HL-60/S4 treated with retinoic acid at 250 ng/mL for 4 days and 3 days (cell line): Measurements from ENCODE around the gene USP43.

ENCODE experiments used
- in situ Hi-C: fragments of 300-500 bp; cut with MboI; formaldehyde crosslinking; loops from 2 replicates; pipeline ENCODE4 v1.7.0; 2022; ENCODE audit warnings: low sequenced_read_pairs

Gene USP43

DNA sequence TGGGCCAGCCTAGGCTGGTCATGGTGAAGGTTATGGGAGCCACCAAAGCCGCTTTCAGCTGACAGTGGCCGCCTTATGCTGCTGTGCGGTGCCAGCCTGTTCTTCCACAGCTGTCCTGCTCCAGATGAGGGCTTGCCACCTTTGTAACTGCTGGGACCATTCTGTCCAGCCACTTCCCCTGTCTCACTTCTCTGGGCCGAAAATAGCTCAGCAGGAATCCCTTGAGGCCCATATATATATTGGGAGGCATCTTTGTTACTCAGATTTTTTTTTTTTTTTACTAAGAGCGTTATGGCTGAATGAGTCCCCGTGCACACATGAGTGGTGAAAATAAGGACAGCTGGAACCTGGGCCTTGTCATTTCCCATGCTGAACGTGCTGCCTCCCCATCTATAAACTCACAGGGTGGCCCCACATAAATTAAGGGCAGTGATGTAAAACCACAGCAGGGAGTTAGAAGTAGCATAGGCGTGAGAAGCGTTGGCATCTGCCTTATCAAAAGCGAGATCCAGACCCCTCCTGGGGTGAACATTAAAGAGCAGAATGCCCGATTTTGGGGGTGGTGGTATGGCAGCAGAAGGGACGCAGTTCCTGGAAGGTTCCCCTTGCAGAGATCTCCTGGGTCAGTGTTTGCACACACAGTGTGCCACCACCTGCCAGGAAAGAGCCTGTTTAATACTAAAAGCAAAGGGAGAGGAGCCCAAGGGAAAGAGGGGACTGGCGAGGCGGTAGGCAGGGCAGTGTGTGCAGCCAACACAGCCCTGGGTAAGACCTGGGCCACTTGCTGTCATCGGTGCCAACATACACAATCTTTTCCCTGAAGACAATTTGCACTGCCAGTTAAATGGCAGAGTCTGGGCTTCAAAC is 57.8 kb downstream of the USP43 start:
- in situ Hi-C loops: no loop called here

DNA sequence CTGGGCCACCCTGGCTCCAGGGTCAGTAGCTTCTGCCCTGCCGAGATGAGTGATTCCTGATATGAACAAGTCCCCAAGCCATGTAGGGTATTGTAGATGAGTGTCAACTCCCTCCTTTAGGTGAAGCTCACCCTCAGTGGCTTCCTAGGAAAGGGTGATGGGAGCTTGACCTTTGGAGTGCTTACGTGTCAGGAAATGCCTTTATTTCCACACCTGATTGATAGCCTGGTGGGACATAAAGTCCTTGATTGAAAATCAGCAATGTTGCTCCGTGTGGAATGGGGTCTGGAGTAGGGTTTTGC is 58.4 kb downstream of the USP43 start:
- in situ Hi-C loops: no loop called here

DNA sequence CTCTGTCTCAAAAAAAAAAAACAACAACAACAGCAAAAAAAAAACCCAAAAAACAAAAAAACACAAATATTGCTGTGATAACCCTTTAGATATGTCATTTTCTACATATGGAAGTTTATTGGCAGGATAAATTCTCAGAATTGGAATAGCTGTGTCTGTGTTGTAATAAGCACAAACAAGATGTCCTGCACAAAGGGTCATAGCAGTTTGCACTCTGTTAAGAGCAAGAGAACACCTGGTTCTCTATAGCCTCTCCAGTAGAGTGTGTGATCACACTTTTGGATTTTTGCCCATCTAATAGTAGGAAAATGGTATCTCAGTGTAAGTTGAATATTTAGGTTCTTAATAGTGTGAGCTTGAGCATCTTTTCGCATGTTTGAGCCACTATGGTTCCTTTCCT is 60.4 kb downstream of the USP43 start:
- in situ Hi-C loops: no loop called here

DNA sequence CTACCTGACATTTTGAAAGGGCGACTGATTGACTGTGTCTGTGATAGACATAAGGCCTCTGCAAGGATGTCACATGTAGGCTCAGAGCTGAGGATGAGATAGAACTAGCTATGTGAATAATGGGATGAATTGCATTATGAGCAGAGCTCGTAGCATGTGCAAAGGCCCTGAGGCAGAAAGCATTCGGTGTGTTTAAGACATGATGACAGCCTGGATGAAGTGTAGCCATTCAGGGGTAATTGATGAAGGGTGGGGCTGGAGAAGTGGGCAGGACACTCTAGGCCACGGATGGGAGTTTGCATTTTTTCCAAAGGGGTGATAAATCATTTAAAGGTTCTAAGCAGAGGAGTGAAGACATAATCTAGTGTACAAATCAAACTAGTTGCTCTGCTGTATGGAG is 62.6 kb downstream of the USP43 start:
- in situ Hi-C loops: no loop called here

DNA sequence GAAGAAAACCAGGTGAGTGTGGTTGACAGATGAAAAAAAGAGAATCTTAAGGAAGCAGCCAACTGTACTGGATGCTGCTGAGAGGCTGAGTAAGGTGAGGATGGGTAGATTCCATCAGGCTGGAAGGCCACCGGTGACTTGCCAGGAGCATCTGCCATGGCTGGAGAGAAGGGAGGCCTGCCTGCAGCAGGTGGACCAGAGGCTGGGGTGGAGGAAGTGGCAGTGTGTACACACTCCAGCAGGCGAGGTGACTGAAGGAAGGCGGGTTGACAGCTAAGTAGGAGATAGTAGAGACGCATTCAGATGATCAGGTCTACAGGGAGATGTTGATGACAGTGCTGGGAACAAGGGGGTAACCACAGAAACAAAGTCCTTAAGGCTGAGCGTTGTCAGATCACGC is 69.5 kb downstream of the USP43 start:
- in situ Hi-C loops: no loop called here

DNA sequence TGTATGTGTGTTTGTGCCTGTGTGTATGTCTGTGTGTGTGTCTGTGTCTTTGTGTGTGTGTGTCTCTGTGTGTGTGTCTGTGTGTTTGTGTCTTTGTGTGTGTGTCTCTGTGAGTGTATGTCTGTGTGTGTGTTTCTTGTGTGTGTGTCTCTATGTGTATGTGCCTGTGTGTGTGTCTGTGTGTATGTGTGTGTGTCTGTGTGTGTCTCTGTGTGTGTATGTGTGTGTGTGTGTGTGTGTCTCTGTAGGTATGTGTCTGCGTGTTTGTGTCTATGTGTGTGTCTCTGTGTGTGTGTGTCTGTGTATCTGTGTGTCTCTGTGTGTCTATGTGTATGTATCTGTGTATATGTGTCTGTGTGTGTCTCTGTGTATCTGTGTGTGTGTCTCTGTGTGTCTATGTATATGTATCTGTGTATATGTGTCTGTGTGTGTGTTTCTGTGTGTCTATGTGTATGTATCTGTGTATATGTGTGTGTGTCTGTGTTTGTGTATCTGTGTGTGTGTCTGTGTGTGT is 70.2 kb downstream of the USP43 start:
- in situ Hi-C loops: no loop called here

DNA sequence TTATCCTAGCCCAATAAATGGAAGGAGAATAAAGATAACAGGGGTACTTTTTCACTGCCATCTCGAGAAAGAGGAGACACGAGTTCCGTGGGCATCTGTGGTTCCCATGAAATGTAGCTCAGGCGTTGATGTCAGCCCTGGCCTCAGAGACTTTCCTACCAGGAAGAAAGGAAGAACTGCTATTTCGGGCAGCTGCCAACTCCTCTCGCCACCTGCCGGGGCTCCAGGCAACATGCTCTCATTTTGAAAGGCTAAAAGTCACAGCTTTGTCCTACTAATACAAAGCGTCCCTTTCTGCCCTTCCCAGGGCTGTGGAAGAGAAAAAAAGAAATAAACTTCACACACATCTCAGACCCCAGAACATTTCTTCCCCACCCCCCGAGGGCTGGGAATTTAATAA is 80.3 kb downstream of the USP43 start:
- in situ Hi-C loops: no loop called here

DNA sequence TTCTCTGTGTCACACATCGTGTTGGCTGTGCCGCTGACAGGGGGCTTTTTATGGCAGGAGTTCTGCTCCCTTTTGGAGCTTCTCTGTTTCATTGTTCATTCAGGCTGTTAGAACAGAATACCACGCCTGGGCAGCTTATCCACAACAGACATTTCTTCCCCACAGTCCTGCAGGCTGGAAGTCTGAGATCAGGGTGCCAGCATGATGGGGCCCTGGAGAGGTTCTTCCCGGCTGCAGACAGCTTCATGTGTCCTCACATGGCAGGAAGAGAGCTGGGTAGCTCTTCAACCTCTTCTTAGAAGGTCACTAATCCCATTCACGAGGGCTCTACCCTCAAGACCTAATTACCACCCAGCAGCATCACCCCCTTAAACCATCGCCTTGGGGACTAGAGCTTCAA is 81.0 kb downstream of the USP43 start:
- in situ Hi-C loops: no loop called here

DNA sequence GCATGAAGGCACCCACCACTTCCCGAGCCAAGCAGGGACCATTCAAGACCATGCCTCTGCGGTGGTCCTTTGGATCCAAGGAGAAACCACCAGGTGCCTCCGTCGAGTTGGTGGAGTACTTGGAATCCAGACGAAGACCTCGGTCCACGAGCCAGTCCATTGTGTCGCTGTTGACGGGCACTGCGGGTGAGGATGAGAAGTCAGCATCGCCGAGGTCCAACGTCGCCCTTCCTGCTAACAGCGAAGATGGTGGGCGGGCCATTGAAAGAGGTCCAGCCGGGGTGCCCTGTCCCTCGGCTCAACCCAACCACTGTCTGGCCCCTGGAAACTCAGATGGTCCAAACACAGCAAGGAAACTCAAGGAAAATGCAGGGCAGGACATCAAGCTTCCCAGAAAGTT is 82.7 kb downstream of the USP43 start:
- in situ Hi-C loops: no loop called here

DNA sequence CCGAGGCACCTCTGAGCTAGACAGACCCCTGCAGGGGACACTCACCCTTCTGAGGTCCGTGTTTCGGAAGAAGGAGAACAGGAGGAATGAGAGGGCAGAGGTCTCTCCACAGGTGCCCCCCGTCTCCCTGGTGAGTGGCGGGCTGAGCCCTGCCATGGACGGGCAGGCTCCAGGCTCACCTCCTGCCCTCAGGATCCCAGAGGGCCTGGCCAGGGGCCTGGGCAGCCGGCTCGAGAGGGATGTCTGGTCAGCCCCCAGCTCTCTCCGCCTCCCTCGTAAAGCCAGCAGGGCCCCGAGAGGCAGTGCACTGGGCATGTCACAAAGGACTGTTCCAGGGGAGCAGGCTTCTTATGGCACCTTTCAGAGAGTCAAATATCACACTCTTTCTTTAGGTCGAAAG is 83.2 kb downstream of the USP43 start:
- in situ Hi-C loops: no loop called here

DNA sequence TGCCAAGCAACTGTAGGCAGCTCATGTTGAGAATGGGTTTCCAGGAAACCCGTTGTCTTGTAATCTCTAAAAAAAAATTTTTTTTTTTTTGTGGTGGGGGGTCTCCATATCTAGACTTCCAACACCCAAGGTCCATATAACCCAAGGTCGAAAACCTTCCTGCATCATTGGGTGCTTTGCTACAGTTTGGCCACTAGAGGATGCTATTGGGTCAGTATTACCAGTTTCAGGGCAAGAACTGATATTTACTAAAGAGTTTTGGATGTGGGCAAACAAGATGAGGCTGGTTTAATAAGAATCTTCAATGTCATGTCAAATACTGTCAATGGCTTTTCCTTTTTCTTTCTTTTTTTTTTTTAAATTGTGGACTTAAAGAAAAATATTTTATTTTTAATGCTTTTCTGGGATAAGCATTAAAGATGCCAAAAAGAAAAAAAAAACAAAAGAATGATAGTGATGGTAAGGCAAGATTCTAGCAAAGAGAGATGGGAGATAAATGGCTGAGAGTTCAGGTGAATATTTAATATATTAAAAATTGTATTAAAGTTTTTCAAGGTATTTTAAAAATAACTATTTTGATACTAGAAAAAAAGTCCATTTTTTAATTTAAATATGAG is 83.8 kb downstream of the USP43 start:
- in situ Hi-C loops: no loop called here

DNA sequence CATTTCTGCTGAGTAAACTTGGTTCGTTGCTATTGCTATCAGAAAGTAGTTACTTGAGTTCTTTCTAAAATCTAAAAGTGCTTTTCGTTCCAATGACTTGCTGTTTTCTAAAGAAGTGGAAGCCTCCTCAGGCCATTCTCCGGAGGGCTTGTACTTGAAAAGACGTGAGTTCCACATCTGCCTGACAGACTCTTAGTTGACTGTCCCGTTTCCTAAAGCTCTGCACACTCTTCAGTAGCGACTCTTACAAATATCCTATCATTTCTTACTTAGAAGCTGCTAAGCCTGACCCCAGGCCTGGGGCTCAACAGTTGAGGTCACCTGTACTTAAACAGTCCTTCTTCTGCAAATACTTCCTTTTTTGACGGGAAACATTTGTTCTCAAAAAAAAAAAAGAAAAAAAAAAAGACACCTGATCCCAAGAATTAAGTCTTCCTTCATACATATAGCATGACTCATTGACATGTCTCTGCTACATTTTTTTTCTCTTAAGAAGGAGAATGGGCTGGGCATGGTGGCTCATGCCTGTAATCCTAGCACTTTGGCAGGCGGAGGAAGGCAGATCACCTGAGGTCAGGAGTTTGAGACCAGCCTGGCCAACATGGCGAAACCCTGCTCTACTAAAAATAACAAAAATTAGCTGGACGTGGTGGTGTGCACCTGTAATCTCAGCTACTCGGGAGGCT is 84.6 kb downstream of the USP43 start:
- in situ Hi-C loops: no loop called here

DNA sequence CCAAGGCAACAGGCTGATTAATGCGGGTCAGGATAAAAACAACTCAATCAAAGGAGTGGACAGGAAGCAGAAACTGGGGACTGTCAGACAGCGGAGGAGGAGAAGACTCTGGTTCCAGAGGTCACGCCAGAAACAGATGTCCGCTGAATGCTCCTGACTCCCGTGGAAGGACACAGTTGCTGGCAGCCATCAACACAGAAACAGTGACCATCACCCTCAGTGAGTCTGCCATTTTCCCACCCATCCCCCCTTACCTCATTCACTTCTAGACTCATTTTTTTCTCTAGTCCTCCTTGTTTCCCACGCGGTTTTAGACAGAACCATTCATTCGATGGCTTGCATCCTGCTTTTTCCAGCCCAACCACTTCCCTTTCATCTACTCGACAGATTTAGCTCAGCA is 105.2 kb downstream of the USP43 start:
- in situ Hi-C loops: no loop called here

DNA sequence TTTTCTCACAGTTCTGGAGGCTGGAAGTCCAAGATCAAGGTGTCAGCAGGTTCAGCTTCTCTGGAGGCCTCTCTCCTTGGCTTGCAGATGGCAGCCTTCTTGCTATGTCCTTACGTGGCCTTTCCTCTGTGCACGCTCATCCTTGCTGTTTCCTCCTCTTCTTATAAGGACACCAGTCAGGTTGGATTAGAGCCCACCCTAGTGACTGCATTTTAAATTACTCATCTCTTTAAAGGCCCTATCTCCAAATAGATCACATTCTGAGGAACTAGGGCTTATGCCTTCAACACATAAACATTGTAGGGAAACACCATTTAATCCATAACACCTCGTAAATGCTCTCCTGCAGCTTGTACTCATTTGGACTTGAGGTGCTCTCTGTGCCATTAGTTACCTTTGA is 109.8 kb downstream of the USP43 start:
- in situ Hi-C loops: no loop called here

DNA sequence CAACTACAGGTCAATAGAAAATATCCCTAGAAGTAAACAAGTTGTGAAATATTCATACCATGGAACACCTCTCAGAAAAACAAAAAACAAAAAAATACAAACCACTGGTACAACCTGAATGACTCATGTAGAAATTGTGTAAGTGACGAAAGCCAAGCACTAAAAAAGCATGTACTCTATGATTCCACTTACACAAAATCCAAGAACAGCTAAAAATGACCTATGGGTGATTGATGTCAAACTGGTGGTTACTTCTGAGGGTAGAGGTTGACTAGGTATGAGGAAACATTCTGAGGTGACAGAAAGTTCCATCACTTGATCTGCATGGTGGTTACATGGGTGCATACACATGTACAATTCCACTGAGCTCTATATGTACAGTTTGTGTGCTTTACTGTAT is 114.9 kb downstream of the USP43 start:
- in situ Hi-C loops: no loop called here

DNA sequence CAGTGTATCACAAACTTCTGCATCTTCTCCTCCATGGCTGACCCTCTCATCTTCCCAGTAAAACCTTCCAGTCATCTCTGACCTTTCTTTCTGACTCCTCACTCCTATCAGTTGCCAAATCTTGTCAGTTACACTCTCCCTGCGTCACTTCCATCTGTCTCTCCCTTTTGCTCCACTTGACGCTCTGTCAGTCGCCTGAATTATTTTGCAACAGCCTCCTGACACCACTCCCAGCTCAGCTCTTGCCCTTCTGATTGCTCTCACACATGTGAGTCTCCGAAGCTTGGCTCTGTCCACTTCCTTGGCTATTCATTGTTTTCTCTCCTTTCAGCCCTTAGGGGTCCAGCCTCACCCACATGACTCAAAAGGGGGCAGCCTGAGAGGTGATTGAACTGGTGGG is 118.3 kb downstream of the USP43 start:
- in situ Hi-C loops: no loop called here

DNA sequence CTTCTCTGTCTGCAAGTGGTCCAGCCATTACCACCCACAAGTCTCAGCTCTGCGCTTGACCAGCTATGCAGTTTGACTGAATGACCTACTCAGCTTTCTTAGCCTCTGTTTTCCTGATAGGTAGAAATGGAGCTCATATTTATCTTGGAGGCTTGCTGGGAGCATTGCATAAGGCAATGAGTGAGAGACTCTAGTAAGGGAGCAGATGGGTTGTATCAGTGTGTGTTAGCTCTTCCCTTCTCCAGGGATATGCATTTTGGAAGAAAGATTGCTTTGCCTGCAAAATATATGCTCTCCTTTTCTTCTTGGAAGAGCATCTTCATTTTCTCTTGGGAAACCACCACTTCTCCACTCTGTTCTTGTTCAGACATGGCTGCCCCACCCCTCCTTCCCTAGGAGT is 120.0 kb downstream of the USP43 start:
- in situ Hi-C loops: no loop called here

DNA sequence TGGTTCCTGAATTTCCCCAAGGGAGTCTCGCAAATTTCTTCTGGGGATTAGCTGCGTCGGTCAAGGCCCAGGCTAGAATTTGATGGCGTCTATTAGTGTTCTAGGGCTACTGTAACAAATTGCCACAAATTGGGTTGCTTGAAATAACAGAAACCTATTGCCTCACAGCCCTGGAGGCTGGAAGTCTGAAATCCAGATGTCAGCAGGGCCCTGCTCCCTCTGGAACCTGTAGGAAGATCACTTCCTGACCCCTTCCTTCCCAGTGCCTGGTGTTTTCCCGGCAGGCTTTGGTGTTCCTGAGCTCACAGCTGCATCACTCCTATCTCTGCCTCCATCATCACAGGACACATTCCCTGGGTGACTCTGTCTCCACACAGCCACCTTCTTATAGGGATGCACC is 121.7 kb downstream of the USP43 start:
- in situ Hi-C loops: no loop called here

DNA sequence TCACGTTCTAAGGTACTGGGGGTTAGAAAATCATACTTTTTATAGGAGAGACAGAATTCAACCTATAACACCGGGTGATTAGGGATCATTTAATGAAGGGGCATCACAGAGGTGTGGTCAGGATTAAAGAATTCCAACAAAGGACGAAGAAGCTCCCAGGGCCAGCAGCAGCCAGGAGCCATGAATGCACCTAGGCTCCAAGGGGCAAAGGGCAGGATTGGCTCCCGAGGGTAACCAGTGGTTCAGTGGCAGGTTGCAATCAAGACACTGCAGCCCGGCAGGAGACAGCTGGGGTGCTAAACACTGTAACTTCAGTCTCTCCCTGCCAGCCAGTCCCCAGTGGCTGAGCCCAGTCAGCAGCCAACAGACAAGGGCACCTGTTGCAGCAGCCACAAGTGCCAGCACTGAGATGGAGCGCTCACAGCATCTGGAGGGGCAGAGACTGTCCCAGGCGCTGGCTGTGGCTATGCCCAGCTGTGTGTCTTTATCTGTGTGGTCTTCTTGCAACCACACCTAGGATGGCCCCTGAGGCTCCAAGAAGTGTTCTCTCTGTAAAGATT is 122.2 kb downstream of the USP43 start:
- in situ Hi-C loops: no loop called here

DNA sequence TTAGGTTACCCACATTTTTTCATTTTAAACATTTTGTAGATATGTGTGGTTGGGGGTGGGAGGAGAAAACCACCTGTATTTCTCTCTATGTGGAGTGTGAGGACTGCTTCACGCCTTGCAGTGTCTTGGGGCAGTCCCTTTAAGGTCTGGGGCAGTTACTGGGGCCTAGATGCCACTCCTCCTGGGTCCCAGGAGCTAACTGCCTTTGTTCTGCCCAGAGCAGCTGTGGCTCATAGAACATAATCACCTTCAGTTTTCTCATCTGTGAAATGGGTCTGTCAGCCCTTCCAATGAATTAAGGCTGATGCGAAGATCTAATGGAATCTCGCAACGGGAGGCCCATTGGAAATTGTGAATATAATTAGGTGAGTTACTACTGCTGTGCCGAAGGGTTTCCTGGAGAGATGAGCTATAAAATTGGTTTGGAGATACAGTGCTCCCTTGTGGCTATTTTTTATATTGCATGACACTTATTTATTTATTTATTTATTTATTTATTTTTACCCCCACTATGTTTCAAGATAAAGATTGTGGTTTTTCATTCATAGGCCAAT is 123.1 kb downstream of the USP43 start:
- in situ Hi-C loops: no loop called here

DNA sequence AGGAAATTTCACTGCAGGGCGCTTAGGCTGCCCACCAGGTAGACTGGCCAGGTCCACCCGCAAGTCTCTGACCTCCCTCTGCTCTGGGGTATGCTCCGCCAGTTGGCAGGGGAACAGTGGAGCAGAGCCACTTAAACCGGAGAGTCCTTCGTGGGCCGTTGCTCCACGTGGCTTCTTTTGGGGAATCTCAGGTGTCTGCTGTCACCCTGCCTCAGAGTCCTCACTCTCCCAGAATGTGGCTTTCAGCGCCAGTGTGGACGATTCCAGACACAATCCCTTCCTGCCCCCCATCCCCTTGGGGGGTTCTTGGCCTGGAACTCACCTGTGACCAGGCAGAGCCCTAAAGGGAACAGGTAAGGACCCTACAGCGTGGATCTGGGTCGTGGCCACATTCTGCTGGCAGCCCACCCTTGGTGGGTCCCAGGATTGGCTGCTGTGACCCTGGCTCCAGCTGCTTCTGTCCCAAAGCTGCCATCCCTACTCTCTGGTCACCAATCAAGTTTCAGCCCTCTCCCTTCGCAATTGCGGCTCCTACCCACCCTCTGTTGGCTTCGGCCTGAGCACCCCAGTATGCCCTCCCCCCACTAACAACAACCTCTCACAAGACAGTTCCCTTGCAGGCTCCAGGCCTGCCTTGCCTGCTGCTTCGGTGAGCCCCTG is 123.8 kb downstream of the USP43 start:
- in situ Hi-C loops: no loop called here
